NCI-H446 (cell line): ENCODE data around the gene EGR2.
"Not testable (repeated sequence)": the region's sequence is repeated elsewhere in the genome, so short reads cannot be mapped to it uniquely, and the experiment has no call there.

Source experiments
- DNase-seq, 2 experiments: peaks; one replicate each; lab custom pipeline; 2025; lab: John Stamatoyannopoulos, UW

The EGR2 gene

GRCh38 chr10:62792261-62792660, 23.9 kb downstream of the EGR2 start:
- DNase-seq = no peak

- DNase-seq = no peak
Observed at GRCh38 chr10:62790571-62790970, 25.6 kb downstream of the EGR2 start.

GRCh38 chr10:62790019-62790555, 26.1 kb downstream of the EGR2 start:
- no peak for DNase-seq

- DNase-seq = no peak
Observed at GRCh38 chr10:62788861-62789467, 27.2 kb downstream of the EGR2 start.

GRCh38 chr10:62788285-62788684, 27.9 kb downstream of the EGR2 start:
- DNase-seq = not testable (repeated sequence)

- not testable (repeated sequence) for DNase-seq
Observed at GRCh38 chr10:62784537-62784936, 31.6 kb downstream of the EGR2 start.

DNA sequence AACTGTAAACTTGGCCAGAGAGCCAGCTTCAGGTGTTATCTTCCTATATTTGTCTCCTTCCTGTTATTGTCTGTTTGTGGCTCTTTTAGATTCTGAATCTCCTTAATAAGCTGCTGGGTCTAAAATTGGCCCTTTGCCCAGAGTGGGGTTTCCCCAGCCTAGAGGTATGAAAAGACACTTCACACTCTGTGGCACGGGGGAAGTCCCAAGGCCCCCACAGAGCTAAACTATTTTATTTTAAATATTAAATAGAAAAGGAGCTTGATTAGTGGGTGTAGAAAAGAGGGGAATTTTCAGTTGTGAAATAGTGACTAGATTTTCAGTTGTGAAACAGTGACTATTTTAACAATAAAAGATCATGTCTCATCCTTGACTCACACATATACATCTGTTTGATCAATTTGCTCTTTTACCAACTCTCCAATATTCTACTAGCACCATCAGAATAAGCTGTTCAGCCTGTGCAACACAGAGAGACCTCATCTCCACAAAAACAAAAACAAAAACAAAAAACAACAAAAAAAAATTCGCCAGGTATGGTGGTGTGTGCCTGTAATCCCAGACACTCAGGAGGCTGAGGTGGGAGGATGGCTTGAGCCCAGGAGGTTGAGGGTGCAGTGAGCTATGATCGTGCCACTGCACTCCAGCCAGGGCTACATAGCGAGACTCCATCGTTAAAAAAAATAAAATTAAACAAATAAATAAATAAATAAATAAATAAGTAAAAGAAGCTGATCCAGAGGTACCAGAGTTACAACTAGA, 36.5 kb downstream of the EGR2 start:
- no peak for DNase-seq

GRCh38 chr10:62778125-62778524, 38.0 kb downstream of the EGR2 start:
- no peak for DNase-seq

DNA sequence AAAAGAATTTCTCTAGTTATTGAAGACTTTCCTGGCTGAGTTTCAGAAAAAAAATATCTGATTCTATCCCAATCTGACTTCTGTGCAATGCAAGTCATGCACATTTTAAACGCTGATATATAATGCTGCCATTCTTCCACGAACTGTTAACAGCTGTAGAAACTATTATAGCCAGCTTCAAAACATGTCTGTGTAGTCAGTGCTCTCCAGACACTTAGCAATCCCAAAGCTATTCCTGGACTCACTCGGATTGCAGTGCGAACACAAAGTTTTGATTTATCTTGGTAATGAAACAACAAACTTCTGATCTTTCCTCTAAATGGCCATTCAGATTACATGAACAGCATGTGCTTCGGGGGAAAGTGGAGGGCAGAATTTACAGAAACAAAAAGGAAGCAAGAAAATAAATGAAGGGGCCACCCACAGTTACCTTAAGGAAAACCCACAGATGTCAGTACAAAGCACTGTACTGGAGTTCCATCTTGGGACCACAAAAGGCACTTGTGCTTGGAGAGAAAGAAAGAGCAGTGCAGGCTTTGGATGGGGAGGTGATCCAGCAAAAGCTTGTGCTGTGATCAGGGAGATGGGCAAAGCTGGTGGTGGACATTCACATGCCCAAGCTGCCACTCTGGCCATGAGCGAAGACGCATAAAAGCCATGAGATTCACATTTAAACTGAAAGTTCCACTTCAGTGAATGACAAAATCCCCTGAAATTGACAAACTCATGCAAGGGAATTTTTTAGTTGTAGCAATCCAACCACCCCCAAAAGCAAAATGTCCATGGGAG, 43.8 kb downstream of the EGR2 start:
- no peak for DNase-seq

GRCh38 chr10:62769574-62770242, 46.5 kb downstream of the EGR2 start:
- DNase-seq = no peak

DNA sequence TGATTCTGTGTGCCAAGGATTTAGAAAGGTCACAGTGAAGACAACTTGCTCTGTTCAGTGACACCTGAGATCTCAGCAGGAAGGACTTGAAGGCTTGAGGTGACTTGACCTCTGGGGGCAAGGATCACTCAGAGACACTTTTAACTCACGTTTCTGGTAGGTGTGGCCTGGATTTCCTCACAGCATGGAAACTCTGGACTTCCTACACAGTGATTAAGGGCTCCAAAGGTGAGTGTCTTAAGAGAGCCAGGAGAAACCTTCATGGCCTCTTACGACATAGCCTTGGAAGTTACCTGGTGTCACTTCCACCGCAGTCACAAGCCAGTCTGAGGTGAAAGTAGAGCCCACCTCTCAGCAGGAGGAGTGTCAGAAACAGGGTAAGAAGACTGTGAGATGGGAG, 49.8 kb downstream of the EGR2 start:
- no peak for DNase-seq

DNA sequence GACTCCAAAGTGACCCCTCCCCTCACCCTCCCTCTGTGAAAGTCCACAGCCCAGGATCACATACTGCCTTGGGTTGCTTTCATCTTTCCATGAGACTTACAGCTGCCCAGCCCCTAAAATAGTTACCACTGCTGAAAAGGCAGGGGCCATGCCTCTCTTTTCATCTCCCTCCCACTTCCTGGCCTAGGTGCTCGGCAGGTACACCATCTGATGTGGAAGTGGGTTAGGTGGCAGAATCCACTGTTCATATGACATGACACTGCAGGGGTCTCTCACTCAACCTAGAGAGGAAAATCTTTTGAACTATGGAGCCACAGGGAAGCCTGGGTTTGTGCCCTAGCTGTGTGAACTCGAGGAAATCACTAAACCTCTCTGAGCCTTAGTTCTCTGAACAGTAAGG, 50.4 kb downstream of the EGR2 start:
- no peak for DNase-seq

DNA sequence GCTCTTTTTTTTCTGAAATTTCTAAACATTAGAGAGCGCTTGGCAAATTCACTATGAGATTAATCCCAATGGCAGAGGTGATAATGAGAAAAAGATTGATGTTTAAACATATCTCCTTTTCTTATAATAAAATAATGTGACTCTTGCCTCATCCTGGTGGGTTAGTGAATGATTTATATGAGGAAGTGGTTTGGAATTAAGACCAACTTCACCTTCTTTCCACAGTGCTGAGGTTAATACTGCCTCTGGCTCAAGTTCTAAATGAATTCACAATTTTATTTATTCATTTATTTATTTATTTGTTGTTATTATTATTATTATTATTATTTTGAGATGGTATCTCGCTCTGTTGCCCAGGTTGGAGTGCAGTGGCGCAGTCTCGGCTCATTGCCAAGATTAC, 52.2 kb downstream of the EGR2 start:
- DNase-seq = no peak

- DNase-seq = no peak
Observed at GRCh38 chr10:62763155-62763554, 53.0 kb downstream of the EGR2 start.
